Skeletal muscle satellite cell (primary cell): ENCODE measurements around the gene IL22RA1.

Experiments
- H3K27me3 ChIP-seq: 2 replicates; pipeline ENCODE4 v1.7.0; 2013; ENCODE audit warnings: low read length; ENCODE audit not compliant: control insufficient read depth, insufficient read depth
- H3K36me3 ChIP-seq: 2 replicates; pipeline ENCODE4 v1.7.0; 2013; ENCODE audit warnings: mild to moderate bottlenecking, control low read depth, low read length; ENCODE audit not compliant: insufficient read depth
- H3K4me1 ChIP-seq: 2 replicates; pipeline ENCODE4 v1.7.0; 2013; ENCODE audit warnings: low read length; ENCODE audit not compliant: control insufficient read depth, insufficient read depth
- H3K4me2 ChIP-seq: 2 replicates; pipeline ENCODE4 v1.7.0; 2013; ENCODE audit warnings: mild to moderate bottlenecking, low read length
- H3K4me3 ChIP-seq: 2 replicates; pipeline ENCODE4 v1.7.0; 2013; ENCODE audit warnings: low read length
- H3K9ac ChIP-seq: 2 replicates; pipeline ENCODE4 v1.7.0; 2013; ENCODE audit warnings: mild to moderate bottlenecking, low read depth, low read length, moderate library complexity
- H3K9me3 ChIP-seq: replicated peaks from 2 replicates; pipeline ENCODE4 v1.7.0; 2013; ENCODE audit warnings: mild to moderate bottlenecking, control low read depth, low read length

Gene IL22RA1

GRCh38 chr1:24090736-24091135 lies 52.2 kb downstream of the IL22RA1 start:
- Histone ChIP-seq H3K4me1 (peaks cover 1% of the 10 kb centered on the region), H3K36me3 (no peaks in the 10 kb centered on the region), H3K9ac (no peak overlapping the region), H3K4me2 (no peak overlapping the region), H3K4me3 (no peak overlapping the region), H3K9me3 (no peaks in the 10 kb centered on the region), H3K27me3 (peaks cover 39% of the 10 kb centered on the region)

DNA sequence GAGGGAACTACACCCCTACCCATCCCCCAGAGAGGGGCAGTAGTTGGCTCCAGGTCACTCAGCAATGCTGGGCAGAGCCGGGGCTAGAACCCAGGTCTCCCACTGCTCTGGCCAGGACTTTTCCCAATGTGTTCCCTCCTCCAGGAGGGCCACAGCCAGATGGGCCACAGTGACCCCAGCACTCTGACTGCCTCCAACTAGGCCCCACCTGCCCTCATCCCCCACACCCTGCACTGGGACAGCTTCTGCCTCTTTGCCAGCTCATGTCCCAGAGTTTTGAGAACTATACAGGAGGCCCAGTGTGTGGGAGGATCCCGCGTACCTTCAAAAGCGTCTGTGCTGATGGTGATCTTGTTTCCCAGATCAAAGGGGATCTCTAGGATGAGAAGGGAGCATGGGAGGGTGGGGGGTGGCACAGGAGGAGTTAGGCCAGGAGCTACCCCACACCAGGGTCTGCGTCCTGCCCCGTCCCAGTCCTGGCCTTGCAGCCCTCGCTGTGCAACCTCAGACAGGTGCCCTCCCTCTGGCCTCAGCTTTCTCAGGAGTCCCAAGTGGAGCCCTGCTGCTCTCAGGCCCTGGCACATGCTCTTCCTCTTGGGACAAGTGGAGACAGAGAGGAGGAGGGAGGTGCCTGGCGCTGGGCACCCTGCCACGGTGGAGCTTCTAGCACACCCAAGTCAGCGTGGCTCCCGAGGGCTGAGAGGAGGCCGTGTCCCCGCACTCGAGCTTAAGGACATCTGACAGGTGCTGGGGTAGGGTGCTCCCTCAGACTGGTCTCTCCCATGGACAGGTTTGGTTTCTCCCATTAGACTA lies 53.0 kb downstream of the IL22RA1 start:
- H3K4me2 ChIP-seq = no peak overlapping the region
- peaks cover 31% of the 10 kb centered on the region for H3K27me3 ChIP-seq
- no peaks in the 10 kb centered on the region for H3K36me3 ChIP-seq
- no peak overlapping the region for H3K9ac ChIP-seq
- H3K4me3 ChIP-seq = no peak overlapping the region
- no peaks in the 10 kb centered on the region for H3K9me3 ChIP-seq
- H3K4me1 ChIP-seq = peaks cover 6% of the 10 kb centered on the region

GRCh38 chr1:24089027-24089742 lies 53.8 kb downstream of the IL22RA1 start:
- peaks cover 6% of the 10 kb centered on the region for H3K4me1 ChIP-seq
- no peaks in the 10 kb centered on the region for H3K9me3 ChIP-seq
- H3K27me3 ChIP-seq = peaks cover 34% of the 10 kb centered on the region
- H3K9ac ChIP-seq = no peak overlapping the region
- H3K4me3 ChIP-seq = no peak overlapping the region
- no peak overlapping the region for H3K4me2 ChIP-seq
- no peaks in the 10 kb centered on the region for H3K36me3 ChIP-seq

DNA sequence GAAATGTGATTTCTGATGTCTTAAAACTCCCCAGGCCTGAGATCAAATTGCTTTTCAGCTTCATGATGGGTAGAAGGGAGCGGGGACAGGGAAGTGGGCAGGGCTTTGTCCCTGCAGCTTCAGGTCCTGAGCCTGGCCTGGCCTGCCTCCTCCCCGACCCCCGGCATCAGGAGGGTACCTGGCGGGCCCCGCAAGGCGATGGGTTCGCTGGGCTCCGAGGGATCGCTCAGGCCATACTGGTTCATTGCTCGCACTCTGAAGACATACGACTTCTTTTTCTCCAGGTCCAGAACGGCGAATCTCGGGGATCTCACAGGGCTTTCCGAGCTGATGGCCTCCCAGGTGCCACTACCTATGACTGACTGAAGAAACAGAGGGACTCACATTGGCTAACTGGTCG lies 56.5 kb downstream of the IL22RA1 start:
- no peak overlapping the region for H3K9ac ChIP-seq
- H3K36me3 ChIP-seq = no peaks in the 10 kb centered on the region
- H3K4me2 ChIP-seq = no peak overlapping the region
- H3K4me3 ChIP-seq = no peak overlapping the region
- no peaks in the 10 kb centered on the region for H3K9me3 ChIP-seq
- peaks cover 46% of the 10 kb centered on the region for H3K27me3 ChIP-seq
- peaks cover 6% of the 10 kb centered on the region for H3K4me1 ChIP-seq

GRCh38 chr1:24085546-24085945 lies 57.4 kb downstream of the IL22RA1 start:
- Histone ChIP-seq H3K9me3 (no peaks in the 10 kb centered on the region), H3K36me3 (no peaks in the 10 kb centered on the region), H3K27me3 (peaks cover 49% of the 10 kb centered on the region), H3K4me3 (no peak overlapping the region), H3K4me1 (peaks cover 6% of the 10 kb centered on the region), H3K9ac (no peak overlapping the region), H3K4me2 (no peak overlapping the region)

GRCh38 chr1:24085007-24085406 lies 57.9 kb downstream of the IL22RA1 start:
- Histone ChIP-seq H3K4me3 (no peak overlapping the region), H3K36me3 (no peaks in the 10 kb centered on the region), H3K9me3 (no peaks in the 10 kb centered on the region), H3K4me2 (no peak overlapping the region), H3K9ac (no peak overlapping the region), H3K4me1 (peaks cover 6% of the 10 kb centered on the region), H3K27me3 (peaks cover 53% of the 10 kb centered on the region)

DNA sequence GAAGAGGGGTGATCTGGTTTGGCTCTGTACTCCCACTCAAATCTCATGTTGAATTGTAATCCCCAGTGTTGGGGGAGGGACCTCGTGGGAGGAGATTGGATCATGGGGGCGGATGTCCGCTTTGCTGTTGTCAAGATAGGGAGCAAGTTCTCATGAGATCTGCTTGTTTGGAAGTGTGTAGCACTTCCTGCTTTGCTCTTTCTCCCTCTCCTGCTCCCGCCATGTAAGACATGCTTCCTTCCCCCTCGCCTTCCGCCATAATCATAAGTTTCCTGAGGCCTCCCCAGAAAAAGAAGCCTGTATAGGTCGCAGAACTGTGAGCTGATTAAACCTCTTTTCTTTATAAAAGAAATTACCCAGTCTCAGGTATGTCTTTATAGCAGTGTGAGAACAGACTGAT lies 58.9 kb downstream of the IL22RA1 start:
- peaks cover 6% of the 10 kb centered on the region for H3K4me1 ChIP-seq
- H3K4me2 ChIP-seq = no peak overlapping the region
- no peak overlapping the region for H3K4me3 ChIP-seq
- peaks cover 54% of the 10 kb centered on the region for H3K27me3 ChIP-seq
- H3K9ac ChIP-seq = no peak overlapping the region
- no peaks in the 10 kb centered on the region for H3K36me3 ChIP-seq
- no peaks in the 10 kb centered on the region for H3K9me3 ChIP-seq

DNA sequence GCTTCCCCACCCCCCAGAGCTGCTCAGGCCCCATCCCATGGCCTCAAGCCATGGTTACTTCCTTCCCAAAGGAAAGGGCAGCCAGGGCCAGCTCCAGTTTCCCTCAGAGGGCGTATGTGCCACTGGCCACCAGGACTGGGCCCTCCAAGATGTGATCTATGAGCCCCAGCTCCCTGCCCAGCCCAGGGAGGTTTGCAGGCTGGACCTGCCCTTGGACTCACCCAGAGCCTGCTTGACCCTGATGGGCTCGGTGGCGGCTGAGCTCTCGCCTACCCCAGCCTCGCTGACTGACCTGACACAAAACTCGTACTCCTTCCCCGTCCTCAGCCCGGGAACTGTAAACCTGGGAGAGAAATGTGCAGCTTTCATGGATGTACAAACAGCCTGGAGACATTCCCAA lies 60.6 kb downstream of the IL22RA1 start:
- H3K4me2 ChIP-seq = no peak overlapping the region
- H3K4me3 ChIP-seq = no peak overlapping the region
- H3K4me1 ChIP-seq = peaks cover 6% of the 10 kb centered on the region
- no peaks in the 10 kb centered on the region for H3K9me3 ChIP-seq
- peaks cover 39% of the 10 kb centered on the region for H3K27me3 ChIP-seq
- no peak overlapping the region for H3K9ac ChIP-seq
- no peaks in the 10 kb centered on the region for H3K36me3 ChIP-seq

GRCh38 chr1:24081190-24081589 lies 61.8 kb downstream of the IL22RA1 start:
- Histone ChIP-seq H3K9ac (no peak overlapping the region), H3K4me3 (no peak overlapping the region), H3K4me2 (no peak overlapping the region), H3K36me3 (no peaks in the 10 kb centered on the region), H3K27me3 (peaks cover 34% of the 10 kb centered on the region), H3K4me1 (peaks cover 6% of the 10 kb centered on the region), H3K9me3 (no peaks in the 10 kb centered on the region)

GRCh38 chr1:24080131-24080530 lies 62.8 kb downstream of the IL22RA1 start:
- no peaks in the 10 kb centered on the region for H3K4me1 ChIP-seq
- H3K4me2 ChIP-seq = no peak overlapping the region
- H3K9ac ChIP-seq = no peak overlapping the region
- no peaks in the 10 kb centered on the region for H3K36me3 ChIP-seq
- H3K27me3 ChIP-seq = peaks cover 37% of the 10 kb centered on the region
- no peaks in the 10 kb centered on the region for H3K9me3 ChIP-seq
- H3K4me3 ChIP-seq = no peak overlapping the region

DNA sequence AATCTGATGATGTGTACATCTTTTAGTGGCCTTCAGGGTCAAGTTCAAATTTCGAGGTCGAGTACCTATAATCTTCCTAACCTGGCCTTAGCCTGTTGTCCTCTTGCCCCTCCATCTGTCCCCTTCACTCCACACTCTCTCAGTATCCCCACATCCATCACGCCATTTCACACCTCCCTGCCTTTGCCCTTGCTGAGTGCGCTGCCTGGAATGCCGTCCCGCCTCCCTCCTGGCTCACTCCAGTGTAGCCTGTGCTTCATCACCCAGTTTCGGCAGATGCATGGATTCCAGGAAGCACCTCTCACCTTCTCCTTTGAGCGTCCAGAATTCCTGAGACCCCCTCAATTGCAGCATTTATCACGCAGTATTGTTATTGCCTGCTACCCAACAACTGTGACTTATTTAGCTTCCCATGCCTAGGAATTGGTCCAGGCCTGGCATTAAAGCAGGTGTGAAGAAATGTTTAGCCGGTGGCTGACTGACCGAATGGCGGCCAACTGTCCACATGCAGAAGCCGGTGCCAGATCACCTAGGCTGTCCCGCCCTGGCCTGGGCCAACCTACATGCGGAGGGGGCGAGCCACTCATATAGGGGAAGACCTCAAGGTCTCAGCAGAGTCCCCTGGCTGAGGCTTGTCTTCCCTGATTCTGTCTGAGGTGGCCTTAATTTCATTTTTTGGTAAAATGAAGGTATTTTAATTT lies 65.5 kb downstream of the IL22RA1 start:
- H3K9me3 ChIP-seq = no peaks in the 10 kb centered on the region
- H3K4me3 ChIP-seq = no peak overlapping the region
- H3K4me1 ChIP-seq = no peaks in the 10 kb centered on the region
- H3K27me3 ChIP-seq = peaks cover 31% of the 10 kb centered on the region
- H3K9ac ChIP-seq = no peak overlapping the region
- H3K36me3 ChIP-seq = no peaks in the 10 kb centered on the region
- no peak overlapping the region for H3K4me2 ChIP-seq
